Heart left ventricle (tissue), 16 donors: ENCODE data around the gene SNX17. TPM values are rescaled to one million over a fixed set of nuclear protein-coding genes. Genes with fewer than 3 reads are reported as not detected.

Experiments used
- ATAC-seq, 4 donors: fragments of 200-7000 bp; cut with Tn5 transposase; one replicate each; pipeline ENCODE4 v1.9.1; 2020 to 2022; ENCODE audit warnings: moderate library complexity in 4 of 4, mild to moderate bottlenecking in 3 of 4, moderate number of reproducible peaks in 1 of 4
- DNase-seq, 5 donors: peaks; one replicate each; pipeline ENCODE4 v3.0.0-alpha.2; 2020
- H3K27ac ChIP-seq, 12 donors: fragments of 200-600 bp; sonication (generic) in 4 of 12; one replicate each; pipeline versions ENCODE4 v1.5.0 to v1.8.0; 2016 to 2022; ENCODE audit warnings: mild to moderate bottlenecking in 2 of 12
- H3K27me3 ChIP-seq, 9 donors: fragments of 200-600 bp; sonication (generic) in 2 of 9; one replicate each; pipeline versions ENCODE4 v1.5.1 to v1.8.0; 2016 to 2022; ENCODE audit warnings: mild to moderate bottlenecking in 3 of 9
- H3K36me3 ChIP-seq, 9 donors: fragments of 200-600 bp; sonication (generic) in 2 of 9; one replicate each; pipeline versions ENCODE4 v1.5.0 to v1.8.0; 2018 to 2022; ENCODE audit warnings: mild to moderate bottlenecking in 2 of 9
- H3K4me1 ChIP-seq, 12 donors: fragments of 200-600 bp; sonication (generic) in 4 of 12; one replicate each; pipeline versions ENCODE4 v1.5.0 to v1.8.0; 2016 to 2022; ENCODE audit warnings: mild to moderate bottlenecking in 3 of 12
- H3K4me3 ChIP-seq, 12 donors: fragments of 200-600 bp; sonication (generic) in 4 of 12; one replicate each; pipeline versions ENCODE4 v1.5.0 to v1.8.0; 2017 to 2022; ENCODE audit warnings: mild to moderate bottlenecking in 9 of 12, moderate library complexity in 4 of 12
- H3K9me3 ChIP-seq, 12 donors: fragments of 200-600 bp; sonication (generic) in 4 of 12; one replicate each; pipeline versions ENCODE4 v1.5.0 to v1.8.0; 2016 to 2022; ENCODE audit warnings: mild to moderate bottlenecking in 1 of 12
- CTCF ChIP-seq, 12 donors: fragments of 200-600 bp; sonication (generic) in 4 of 12; IDR thresholded peaks; one replicate each; pipeline versions ENCODE4 v1.5.0 to v1.8.0; 2018 to 2022; ENCODE audit warnings: antibody characterized with exemption in 12 of 12, mild to moderate bottlenecking in 5 of 12
- POLR2A ChIP-seq, 2 donors: fragments of 450-650 bp; IDR thresholded peaks; one replicate each; pipeline ENCODE4 v1.6.1; 2017; ENCODE audit warnings: antibody characterized with exemption in 2 of 2, mild to moderate bottlenecking in 2 of 2, moderate library complexity in 2 of 2
- WGBS, 4 donors: extraction: QIAGEN DNeasy Blood & Tissue Kit in 2 of 4; methylation state at CpG; one replicate each; pipeline versions ENCODE4 v1.1.5 to v1.1.7; 2013 to 2018; 5-methylcytosine and 5-hydroxymethylcytosine counted together
- intact Hi-C, 10 donors: fragments of 100-400 bp; cut with DNase I; formaldehyde crosslinking; loops; one replicate each; pipeline versions ENCODE4 v1.11.1 to v1.14.2; 2022
- polyA plus RNA-seq, 2 donors: library from polyadenylated mRNA; stranded (reverse); fragments of 200-250 nt; gene quantifications; one replicate each; pipeline ENCODE4 v1.2.3, GENCODE V29; 2013
- total RNA-seq, 9 donors: library from RNA; depleted of rRNA in 2 of 9; stranded (reverse); fragments of >200 nt in 2 of 9; fragmentation: NEBNext Ultra II Directional in 3 of 9; extraction: Animal tissue kit (Norgen Biotek cat#: 25700) in 3 of 9; gene quantifications; one replicate each; pipeline versions ENCODE4 v1.1.0 to v1.2.4, GENCODE V29; 2016 to 2023
- donor health status: ischemic (EF 13 %, LVEDD 7.1; RV severe dilation, severe dysfunction).
- donor health status: healthy with polysubstance abuse.
- donor health status: DM: no; HTN: yes; CAD: no.
- donor health status: DM: no; HTN: no; CAD: no.
- donor health status: ischemic (EF 25% LVEDD 6.9; RV normal size, moderate dysfunction).
- donor health status: ischemic (EF 25% LVEDD 5.7; RV mildly dilated, moderate dysfunction).
- donor health status: healthy.
- donor health status: DM: yes; HTN: yes; CAD: no.
- donor health status: ischemic (EF 35%, LVEDD 5.7; RV mildly dilated, moderate dysfunction).
- donor health status: nonischemic (EF 11% LVEDD 7.7; RV severe dilation, severe dysfunction).
- donor health status: DM: yes; HTN: yes; CAD: no.
- donor health status: PGD.
- donor health status: ischemic (EF 29% LVEDD 5.4; RV normal size, mild dysfunction).
- donor health status: nonischemic (EF 23%, LVEDD 6.1; RV moderate dilation, normal function).

The SNX17 gene
- total and polyA plus RNA-seq, 11 donors: 39.2 to 106 (median 77.2) TPM

DNA sequence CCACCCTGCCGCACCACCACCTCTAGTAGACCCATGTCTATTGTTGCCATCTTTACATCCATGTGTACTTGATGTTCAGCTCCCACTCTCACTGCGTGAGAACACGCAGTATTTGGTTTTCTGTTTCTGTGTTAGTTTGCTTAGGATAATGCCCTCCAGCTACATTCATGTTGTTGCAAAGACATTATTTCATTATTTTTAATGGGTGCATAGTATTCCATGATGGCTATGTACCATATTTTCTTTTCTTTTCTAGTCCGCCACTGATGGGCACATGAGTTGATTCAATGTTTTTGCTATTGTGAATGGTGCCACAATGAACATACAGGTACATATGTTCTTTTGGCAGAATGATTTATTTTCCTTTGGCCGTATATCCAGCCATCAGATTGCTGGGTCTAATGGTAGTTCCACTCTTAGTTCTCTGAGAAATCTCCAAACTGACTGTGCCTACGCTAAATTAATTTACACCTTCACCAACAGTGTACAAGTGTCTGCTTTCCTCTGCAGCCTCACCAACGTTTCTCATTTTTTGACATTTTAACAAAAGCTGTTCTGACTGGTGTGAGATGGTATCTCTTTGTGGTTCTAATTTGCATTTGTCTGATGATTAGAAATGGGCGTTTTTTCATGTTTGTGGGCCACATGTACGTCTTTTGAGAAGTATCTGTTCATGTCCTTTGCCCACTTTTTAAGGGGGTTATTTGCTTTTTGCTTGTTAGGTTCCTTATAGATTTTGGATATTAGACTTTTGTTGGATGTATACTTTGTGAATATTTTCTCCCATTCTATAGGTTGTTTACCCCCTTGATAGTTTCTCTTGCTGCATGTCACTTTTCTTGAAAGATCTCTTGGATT lies 20.6 kb downstream of the SNX17 start:
- 95 to 98% (median 96%) methylated on average over 9 of the region's 9 CpGs for WGBS, 4 donors

DNA sequence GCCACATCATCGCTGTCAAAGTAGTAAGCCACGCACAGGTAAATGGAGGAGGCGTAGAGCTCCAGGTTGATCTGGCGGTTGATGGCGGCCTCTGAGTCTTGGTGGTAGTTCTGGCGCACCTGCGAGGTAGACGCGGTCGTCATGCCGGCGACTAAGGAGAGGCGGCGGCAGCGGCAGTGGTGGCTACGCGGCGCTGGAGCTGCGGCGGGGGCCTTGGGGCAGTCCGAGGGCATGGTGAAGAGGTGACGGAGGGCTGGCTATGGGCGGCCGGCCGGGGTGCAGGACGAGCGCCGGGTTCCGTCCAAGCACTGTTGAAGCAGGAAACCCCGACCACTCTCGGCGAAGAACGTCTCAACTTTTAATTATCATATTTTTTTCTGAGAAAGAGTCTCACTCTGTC lies 22.8 kb downstream of the SNX17 start:
- TF ChIP-seq POLR2A (IDR thresholded peaks at IDR 0.05): no peak
- TF ChIP-seq CTCF (IDR thresholded peaks at IDR 0.05): no peak
- no peaks in the 10 kb centered on the region for H3K4me1 ChIP-seq
- no peaks in the 10 kb centered on the region for H3K27me3 ChIP-seq
- H3K9me3 ChIP-seq: no peaks in the 10 kb centered on the region
- WGBS, 4 donors: 95 to 98% (median 98%) methylated on average over 33 of the region's 33 CpGs
- no peak overlapping the region for H3K27ac ChIP-seq
- peaks cover 0 to 12% (median 7%) of the 10 kb centered on the region in 9 donors for H3K36me3 ChIP-seq
- DNase-seq: no peak
- intact Hi-C loops: no loop called here
- H3K4me3 ChIP-seq: no peak overlapping the region
- no peak for ATAC-seq

More for the DNA sequence above, 20.6 kb downstream of the SNX17 start:
- Histone ChIP-seq H3K4me3 (no peak overlapping the region), H3K27ac (peak overlapping the region in 1 of 12 donors; percentile 33), H3K4me1 (no peaks in the 10 kb centered on the region), H3K27me3 (no peaks in the 10 kb centered on the region), H3K36me3 (peaks cover 0 to 21% (median 9%) of the 10 kb centered on the region in 9 donors), H3K9me3 (no peaks in the 10 kb centered on the region)
- DNase-seq (no peak), ATAC-seq (no peak)
- intact Hi-C loops: no loop called here
- TF ChIP-seq CTCF (IDR thresholded peaks at IDR 0.05) (no peak), POLR2A (IDR thresholded peaks at IDR 0.05) (no peak)

- H3K9me3 ChIP-seq: no peaks in the 10 kb centered on the region
- peaks cover 0 to 4% (median 0%) of the 10 kb centered on the region in 12 donors for H3K4me1 ChIP-seq
- TF ChIP-seq POLR2A (IDR thresholded peaks at IDR 0.05): no peak
- H3K4me3 ChIP-seq: no peak overlapping the region
- no peak for DNase-seq
- no peak overlapping the region for H3K27ac ChIP-seq
- WGBS, 4 donors: 93 to 96% (median 95%) methylated on average over 5 of the region's 5 CpGs
- intact Hi-C loops: no loop called here
- no peak for ATAC-seq
- no peaks in the 10 kb centered on the region for H3K27me3 ChIP-seq
- peaks cover 0 to 8% (median 0%) of the 10 kb centered on the region in 9 donors for H3K36me3 ChIP-seq
Measured at GRCh38 chr2:27398962-27399361, 28.5 kb downstream of the SNX17 start.

DNA sequence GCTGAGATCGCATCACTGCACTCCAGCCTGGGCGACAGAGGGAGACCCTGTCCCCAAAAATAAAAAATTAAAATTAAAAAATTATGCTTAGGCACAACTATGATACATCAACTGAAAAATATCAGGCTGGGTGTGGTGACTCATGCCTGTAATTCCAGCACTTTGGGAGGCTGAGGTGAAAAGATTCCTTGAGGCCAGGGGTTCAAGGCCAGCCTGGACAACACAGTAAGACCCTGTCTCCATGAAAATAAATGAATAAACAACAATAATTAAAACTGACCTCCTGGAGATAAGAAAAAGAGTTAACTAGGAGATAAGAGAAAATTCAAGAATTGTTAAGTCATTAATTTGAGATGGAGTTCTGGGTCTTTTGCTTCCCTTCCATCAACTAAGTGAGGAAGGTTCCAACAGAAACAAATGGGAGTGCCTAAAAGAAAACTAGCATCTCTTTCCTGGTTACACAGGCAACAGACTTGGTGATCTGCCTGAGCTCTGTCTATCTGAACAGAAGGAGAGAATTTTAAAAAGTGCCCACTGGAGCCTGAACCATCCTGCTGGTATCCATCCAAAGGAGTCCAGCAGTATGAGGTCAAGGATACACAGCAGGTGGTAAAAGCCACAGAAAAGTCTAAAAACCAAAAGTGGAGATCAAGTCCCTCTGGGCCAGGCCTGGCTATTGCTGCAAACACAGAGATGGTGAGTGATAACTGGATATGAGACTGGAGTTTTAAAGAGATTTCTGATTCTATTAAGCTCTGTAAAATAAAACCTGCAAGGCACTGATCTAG lies 30.1 kb downstream of the SNX17 start:
- intact Hi-C loops: no loop called here
- Histone ChIP-seq H3K27me3 (no peaks in the 10 kb centered on the region), H3K27ac (no peak overlapping the region), H3K36me3 (peaks cover 0 to 8% (median 0%) of the 10 kb centered on the region in 9 donors), H3K4me1 (peaks cover 0 to 4% (median 0%) of the 10 kb centered on the region in 12 donors), H3K4me3 (no peak overlapping the region), H3K9me3 (no peaks in the 10 kb centered on the region)
- 88 to 100% (median 97%) methylated on average over 2 of the region's 2 CpGs for WGBS, 4 donors
- ATAC-seq: no peak
- TF ChIP-seq CTCF (IDR thresholded peaks at IDR 0.05): no peak
- TF ChIP-seq POLR2A (IDR thresholded peaks at IDR 0.05): no peak
- no peak for DNase-seq
